Stimulated activated CD8-positive, alpha-beta memory T cell treated with anti-CD3 and anti-CD28 coated beads, Interleukin-2, amount 100 ng/mL, for 1 hour (primary cell): Measurements from ENCODE around the gene ARHGEF28.

Source experiments
- DNase-seq, 2 donors: peaks; one replicate each; pipeline ENCODE4 v3.0.0-alpha.2; 2020; ENCODE audit warnings: low read depth in 2 of 2

The ARHGEF28 gene, protein sequence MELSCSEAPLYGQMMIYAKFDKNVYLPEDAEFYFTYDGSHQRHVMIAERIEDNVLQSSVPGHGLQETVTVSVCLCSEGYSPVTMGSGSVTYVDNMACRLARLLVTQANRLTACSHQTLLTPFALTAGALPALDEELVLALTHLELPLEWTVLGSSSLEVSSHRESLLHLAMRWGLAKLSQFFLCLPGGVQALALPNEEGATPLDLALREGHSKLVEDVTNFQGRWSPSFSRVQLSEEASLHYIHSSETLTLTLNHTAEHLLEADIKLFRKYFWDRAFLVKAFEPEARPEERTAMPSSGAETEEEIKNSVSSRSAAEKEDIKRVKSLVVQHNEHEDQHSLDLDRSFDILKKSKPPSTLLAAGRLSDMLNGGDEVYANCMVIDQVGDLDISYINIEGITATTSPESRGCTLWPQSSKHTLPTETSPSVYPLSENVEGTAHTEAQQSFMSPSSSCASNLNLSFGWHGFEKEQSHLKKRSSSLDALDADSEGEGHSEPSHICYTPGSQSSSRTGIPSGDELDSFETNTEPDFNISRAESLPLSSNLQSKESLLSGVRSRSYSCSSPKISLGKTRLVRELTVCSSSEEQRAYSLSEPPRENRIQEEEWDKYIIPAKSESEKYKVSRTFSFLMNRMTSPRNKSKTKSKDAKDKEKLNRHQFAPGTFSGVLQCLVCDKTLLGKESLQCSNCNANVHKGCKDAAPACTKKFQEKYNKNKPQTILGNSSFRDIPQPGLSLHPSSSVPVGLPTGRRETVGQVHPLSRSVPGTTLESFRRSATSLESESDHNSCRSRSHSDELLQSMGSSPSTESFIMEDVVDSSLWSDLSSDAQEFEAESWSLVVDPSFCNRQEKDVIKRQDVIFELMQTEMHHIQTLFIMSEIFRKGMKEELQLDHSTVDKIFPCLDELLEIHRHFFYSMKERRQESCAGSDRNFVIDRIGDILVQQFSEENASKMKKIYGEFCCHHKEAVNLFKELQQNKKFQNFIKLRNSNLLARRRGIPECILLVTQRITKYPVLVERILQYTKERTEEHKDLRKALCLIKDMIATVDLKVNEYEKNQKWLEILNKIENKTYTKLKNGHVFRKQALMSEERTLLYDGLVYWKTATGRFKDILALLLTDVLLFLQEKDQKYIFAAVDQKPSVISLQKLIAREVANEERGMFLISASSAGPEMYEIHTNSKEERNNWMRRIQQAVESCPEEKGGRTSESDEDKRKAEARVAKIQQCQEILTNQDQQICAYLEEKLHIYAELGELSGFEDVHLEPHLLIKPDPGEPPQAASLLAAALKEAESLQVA (N-terminal part only)

DNA sequence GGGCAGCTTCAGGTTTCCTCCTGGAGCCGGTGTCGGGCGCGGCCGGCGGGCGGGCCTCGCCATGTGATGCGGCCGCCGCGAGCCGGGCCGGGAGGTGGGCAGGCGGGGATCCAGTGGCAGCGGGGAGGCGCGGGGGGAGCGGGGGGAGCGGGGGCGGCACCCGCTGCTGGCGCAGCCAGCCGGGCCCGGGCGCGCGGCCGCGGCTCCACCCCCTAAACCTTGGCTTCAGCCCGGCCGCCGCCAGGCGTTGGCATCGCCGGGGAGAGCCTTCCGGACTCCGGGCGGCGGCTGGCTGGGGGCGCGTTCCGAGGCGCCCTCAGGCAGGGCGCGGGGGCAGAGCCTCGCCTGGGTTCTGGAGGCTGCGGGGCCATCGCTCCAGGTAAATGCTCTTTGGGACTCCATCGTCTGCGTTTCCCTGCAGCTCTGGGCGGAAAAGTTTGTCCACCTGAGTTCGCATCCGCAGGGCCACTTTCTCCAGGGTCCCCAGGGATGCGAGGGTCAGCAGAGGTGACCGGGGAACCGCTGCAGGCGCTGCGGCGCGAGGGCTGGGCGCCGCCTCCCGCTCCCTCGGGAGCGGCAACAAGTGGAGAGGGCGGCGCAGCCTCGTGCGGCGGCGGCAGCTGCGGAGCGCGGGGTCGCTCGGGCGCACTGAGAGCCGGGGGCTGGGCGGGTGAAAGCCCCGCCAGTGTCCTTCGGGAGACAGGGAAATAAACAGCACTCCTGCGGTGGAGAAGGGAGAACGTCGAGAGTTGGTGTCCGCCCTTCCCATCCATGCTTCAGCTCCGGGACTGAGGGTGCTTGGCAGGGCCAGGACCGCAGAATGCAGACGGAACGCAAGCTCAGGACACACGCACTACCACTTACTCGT lies at the start of gene ARHGEF28:
ARHGEF28 (plus strand) TSS at position 253 of the 868 bp plus-strand sequence. CDS start 58,656 bp downstream, outside the sequence.
- DNase-seq: peak in 1 of 2 donors; percentile 6

DNA sequence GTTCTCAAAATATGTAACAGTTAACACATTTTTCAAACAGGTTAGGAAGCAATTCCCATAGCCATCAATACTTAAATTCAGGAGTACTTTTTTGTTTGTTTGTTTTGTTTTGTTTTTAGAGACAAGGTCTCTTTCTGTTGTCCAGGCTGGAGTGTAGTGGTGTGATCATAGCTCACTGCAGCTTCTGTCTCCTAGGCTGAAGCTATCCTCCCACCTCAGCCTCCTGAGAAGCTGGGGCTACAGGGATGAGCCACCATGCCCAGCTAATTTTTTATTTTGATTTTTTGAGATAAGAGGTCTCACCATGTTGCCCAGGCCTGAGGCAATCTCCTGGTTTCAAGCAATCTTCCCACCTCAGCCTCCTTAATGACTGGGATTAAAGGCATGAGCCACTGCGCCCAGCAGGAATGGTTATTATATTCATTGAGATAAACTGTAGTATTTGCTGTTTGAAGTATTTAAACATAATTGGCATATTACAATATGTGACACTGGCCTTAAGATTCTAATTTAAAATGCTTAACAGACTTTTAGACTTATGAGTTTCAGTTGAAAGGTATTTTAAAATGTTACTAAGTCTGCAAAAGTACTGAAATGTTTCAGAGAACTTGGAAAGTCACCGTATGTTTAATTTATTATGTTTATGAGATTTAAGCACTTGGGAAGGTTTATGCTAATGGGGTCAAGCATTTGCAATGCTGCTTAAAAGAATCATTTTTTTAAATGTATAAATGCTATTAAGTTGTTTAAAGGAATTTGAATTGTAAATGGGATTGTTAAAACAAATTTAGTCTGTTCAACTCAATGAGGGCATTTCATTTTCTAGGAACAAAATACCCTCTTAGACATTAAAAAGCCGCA lies 43.5 kb upstream of the ARHGEF28 start:
- DNase-seq: no peak

DNA sequence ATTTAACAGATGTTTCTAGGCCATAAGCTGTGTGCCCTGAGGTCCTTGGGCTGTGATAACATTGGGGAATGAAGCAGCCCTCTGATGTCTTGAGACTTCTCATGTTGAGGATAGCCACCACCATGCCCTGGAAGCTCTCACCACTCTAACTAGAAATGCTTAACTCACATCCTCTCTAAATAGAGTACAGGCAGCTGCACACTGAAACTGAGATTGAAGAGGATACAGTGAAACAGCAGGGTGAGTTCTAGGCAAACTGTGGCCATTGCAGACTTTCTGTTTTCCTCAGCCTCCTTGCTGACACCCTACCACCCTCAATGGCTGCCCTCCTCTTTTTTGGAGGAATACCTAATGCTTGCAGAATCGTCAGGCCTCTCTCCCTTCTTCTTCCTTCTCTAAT lies 38.1 kb upstream of the ARHGEF28 start:
- DNase-seq: no peak

DNA sequence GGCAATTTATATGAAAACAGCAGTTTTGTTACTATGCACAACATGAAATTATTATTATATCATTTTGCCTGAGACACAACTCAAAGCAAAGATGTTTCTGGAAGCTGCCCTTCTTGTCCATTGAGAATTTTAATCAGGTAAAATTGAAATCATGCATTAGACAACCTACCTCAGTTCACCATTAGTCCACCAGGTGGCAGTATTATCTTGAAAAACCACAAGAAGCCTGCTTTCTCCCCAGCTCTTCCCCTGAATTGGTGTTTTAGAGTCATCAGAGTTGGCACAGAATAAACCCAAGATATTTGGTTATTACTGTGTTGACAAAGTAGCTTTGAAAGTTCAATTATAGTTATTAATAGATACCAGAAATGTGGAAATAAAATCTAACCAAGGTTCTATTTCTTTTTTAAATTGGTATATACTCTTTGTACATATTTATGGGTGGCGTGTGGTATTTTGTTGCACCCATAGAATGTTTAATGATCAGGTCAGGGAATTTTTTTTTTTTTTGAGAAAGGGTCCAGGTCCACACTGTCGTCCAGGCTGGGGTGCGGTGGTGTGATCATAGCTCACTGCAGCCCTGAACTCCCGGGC lies 34.8 kb upstream of the ARHGEF28 start:
- DNase-seq: peak in 1 of 2 donors; percentile 11

DNA sequence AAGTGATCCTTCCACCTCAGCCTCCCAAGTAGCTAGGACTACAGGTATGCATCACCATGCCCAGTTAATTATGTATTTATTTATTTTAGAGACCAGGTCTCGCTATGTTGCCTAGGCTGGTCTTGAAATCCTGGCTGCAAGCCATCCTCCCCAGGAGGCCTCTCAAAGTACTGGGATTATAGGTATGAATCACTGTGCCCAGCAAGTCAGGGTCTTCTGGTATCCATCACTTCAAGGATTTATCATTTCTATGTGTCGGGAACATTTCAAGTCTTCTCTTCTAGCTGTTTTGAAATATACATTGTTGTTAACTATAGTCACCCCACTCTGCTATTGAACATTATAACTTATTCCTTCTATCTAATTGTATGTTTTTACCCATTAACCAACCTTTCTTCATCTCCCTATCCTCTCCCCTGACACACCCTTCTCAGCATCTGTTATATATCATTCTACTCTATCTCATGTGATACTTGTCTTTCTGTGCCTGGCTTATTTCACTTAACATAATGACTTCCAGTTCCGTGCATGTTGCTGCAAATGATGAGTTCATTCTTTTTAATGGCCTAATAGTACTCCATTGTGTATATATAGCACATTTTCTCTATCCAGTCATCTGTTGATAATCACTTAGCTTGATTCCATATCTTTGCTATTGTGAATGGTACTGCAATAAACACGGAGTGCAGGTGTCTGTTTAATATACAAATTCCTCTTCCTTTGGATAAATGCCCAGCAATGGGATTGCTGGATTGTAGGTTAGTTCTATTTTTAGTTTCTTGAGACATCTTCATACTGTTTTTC lies 34.1 kb upstream of the ARHGEF28 start:
- no peak for DNase-seq

DNA sequence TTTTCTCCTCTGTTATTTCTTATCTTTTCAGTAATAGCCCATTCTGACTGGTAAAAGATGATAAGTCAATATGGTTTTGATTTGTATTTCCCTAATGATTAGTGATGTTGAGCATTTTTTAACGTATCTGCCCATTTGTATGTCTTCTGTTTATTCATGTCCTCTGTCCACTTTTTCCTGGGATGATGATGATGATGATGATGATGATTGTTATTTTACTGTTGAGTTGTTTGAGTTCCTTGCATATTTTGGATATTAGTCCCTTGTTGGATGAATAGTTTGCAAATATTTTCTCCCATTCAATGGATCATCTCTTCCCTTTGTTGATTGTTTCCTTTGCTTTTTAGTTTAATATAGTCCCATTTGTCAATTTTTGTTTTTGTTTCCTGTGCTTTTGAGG lies 33.4 kb upstream of the ARHGEF28 start:
- DNase-seq: no peak

DNA sequence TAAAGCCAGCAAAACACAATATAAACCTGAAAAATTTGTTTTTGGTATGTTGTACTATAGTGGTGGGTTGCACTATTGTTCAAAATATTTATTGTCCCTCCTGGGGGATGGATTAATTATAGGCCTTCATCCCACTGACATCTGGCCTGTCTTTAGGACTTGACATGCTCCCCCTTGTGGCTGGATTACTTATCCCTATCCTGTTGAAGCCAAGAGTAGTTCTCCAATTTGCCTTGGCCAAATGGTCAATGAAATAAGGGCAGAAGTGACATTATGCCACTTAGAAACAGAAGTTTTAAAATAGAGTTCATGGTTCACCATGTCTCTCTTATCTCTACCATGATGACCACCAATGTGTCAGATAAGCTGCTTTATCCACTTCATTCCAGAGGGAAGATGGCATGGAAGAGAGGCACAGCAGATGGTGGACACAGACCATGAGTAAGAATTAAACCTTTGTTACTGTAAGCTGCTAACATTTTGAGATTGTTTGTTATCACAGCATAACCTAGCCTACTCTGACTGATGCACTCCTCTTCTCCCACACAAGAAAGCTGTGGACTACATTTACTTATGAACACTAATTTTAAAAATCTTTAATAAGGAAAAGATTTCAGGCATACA lies 29.2 kb upstream of the ARHGEF28 start:
- DNase-seq: no peak

DNA sequence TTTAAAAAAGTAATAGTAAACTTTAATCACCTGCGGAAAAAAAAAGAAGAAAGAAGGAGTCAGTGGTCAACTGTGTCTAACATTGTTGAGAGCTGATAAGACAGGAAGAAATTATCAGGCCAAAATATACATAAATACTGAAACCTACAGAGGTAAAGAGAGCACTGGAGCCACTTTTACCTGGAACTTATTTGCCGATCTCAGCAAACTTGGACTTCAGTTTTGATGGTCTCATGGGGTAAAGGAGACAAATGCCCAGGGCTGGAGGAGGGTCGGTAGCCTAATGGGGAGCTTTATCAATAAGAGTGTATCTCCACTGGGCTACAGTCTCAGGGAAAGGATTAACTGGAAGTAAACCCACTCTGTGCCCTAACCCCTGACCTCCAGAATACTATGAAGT lies 26.6 kb upstream of the ARHGEF28 start:
- no peak for DNase-seq

DNA sequence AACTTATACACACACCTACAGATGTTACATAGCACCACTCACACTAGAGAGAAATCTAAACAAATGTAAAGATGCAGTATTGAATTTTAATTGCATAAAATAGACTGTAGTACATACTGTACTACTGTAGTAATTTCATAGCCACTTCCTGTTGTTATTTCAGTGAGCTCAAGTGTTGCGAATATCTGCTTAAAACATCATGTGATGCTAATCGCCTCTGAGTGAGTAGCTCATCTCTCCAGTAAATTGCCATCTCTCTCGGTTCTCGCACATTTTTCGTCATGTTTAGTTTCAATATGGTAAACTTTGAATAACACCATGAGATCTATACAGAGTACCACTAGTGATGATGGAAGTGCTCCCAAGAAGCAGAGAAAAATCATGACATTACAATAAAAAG lies 22.0 kb upstream of the ARHGEF28 start:
- DNase-seq: no peak

DNA sequence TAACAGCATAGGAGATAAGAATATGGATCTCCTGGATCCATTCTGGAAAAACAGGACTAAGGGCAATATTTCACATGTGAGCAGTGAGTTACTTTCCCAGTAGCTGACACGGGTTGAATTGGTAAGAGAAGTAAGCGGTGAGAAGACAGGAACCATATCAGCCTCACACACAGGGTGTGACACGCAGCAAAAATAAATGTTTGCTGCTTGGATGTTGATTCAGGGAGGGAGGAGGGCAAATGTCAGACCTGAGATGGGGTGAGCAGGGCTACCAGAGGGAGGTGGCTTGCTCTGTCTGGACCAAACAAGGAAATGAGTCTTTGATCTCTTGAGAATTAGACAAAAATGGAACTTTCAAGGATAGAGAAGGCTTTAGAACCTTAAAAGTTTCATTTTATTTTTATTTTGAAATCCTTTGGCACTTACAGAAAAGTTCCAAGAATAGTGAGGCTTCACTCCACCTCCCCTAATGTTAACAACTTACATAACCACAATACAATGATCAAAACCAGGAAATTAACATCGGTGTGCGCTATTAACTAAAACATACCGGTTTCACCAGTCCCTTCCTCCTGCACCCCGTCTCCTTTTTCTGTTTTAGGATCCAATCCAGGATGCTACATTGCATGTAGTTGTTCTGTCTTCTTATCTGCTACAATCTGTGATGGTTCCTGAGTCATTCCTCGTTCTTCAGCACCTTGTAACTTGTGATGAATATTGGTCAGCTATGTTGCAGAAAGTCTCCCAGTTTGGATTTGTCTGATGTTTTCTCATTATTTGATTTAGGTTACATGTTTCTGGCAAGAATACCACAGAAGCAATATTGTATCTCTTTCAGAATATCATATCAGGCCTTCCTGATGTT lies 20.5 kb upstream of the ARHGEF28 start:
- no peak for DNase-seq

DNA sequence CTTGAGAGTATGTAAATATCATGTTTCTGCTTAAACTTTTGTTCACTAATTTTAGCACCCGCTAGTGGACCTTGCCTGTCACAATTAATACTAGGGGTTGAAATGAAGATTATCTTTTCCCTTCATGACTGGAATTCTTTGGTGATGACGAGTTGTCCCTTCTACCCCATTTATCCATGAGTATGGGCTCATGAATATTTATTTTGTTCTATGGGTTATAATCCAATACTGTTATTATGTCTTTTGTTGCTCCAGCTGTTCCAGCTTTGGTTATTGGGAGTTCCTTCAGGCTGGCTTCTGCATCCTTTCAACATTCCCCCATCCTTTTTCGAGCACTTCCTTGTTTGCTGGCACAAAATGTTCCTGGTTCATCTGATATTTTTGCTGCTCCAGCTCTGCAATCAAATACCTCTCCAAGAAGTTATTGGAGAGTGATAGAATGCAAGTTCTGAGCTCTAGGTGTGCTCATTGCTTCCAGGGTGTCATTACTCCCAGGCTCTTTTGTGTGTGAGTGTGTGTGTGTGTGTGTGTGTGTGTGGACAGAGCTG lies 19.7 kb upstream of the ARHGEF28 start:
- no peak for DNase-seq

DNA sequence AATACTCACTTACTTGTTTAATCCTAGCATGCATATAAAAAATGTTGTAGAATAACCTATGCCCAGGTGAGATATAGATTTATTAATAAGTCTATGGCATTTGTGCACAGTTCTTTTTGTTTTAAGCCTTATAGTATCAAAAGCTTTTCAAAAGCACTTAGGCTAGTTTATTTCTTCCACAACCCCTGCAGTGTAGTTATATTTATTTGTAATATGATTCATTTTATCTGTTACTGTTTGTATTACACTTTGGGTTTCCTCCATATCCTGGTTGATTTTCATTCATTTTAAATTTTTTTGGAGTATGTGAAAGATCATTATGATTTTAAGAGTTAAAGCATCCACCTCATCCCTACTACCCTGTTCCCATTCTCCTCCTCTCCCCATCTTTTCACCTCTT lies 18.8 kb upstream of the ARHGEF28 start:
- no peak for DNase-seq

DNA sequence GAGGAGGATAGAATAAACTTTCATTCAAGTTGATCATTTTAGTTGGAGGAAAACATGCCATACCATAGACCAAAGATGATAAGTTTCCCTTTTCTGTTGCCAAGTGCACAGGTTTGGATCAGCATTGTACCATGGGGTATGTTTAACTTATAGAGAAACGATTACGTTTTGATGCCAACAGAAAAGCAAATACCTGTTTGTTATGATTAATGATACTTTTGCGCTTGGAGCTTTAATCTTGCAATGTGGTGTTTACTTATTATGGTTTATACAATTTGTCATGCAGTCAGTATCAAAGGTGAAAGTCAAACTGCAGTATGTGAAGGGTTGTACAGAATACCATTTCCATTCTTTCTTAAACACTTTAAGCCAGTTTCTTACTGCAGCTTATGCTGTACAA lies 13.2 kb upstream of the ARHGEF28 start:
- no peak for DNase-seq

DNA sequence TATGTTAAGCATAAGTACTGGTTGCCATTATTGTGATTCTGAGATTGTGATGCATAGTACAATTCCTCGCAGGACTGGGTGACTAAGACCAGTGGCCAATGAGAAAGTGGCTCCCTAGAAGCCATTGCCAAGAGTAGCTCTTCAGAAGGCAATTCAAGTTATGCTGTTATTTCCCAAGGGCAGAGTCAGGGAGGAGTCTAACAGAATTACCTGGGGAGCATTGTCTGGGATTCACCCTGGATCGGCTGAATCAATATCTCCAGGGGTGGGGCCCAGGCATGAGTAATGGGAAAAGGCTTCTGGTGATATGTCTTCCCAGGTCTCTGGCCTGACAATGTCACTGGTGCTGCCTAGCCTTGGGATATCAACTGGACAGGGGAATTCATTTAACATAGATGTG lies 10.9 kb upstream of the ARHGEF28 start:
- no peak for DNase-seq

DNA sequence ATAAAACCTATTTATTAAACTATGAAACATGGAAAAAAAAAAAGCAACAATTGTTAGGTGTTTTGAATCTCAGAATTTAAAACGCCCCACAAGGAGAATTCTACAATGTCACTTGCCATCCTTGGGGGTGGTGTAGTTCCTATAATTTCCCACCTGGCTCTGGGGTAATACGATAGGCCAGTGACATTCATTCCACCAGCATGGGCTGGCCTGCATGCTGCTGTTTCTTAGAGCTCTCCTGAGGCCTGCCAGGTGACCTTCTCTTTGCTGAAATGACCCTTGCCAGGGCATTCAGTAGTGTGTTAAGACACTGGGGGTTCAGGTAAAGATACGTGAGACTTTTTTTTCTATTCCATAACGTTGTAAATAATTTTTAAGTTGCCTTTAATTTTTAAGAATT lies 10.0 kb upstream of the ARHGEF28 start:
- DNase-seq: no peak

DNA sequence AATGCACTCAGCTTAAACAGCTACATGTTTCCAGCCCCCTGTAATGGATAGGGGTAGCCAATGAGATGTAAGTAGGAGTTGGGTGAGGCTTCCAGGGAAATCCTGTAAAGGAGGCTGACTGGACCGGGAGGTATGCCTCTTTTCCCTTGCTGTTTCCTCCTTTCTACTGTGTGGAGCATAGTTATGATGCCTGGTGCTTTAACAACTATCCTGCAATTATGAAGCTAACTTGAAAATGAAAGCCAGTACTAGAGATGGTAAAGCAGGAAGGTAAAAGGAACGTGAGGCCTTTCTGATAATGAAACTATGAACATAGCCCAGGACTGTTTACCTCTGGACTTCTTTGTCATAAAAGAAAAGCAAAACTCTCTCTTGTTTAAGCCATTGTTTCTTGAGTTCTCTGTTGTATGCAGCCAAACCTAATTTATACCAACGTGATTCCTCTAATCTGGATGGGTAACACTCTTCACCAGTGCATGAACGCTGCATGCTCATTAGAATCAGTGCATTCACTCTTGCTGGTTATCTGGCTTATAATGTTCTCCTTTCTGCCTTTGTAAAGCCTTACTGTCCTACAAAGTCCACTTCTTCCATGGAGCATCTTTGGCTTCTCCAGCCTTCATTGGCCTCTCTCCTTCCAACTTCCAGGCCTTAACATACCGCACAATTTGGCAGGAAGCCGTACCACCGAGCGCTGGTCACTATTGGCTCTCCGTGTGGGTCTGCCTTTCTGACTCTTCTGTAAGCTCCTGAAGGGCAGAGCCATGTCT lies 8.3 kb upstream of the ARHGEF28 start:
- DNase-seq: no peak
